Stimulated activated CD4-positive, alpha-beta T cell treated with anti-CD3 and anti-CD28 coated beads, Interleukin-4, amount 100 ng/mL, for 4 hours (primary cell): ENCODE measurements around the gene CD4.
A peak's percentile ranks its signal among the peaks of the same experiment; 100 is the strongest.
"Not testable (repeated sequence)": the region's sequence is repeated elsewhere in the genome, so short reads cannot be mapped to it uniquely, and the experiment has no call there.

Experiments used
- DNase-seq, 2 experiments: peaks; one replicate each; pipeline ENCODE4 v3.0.0-alpha.2; 2020

The CD4 gene

DNA sequence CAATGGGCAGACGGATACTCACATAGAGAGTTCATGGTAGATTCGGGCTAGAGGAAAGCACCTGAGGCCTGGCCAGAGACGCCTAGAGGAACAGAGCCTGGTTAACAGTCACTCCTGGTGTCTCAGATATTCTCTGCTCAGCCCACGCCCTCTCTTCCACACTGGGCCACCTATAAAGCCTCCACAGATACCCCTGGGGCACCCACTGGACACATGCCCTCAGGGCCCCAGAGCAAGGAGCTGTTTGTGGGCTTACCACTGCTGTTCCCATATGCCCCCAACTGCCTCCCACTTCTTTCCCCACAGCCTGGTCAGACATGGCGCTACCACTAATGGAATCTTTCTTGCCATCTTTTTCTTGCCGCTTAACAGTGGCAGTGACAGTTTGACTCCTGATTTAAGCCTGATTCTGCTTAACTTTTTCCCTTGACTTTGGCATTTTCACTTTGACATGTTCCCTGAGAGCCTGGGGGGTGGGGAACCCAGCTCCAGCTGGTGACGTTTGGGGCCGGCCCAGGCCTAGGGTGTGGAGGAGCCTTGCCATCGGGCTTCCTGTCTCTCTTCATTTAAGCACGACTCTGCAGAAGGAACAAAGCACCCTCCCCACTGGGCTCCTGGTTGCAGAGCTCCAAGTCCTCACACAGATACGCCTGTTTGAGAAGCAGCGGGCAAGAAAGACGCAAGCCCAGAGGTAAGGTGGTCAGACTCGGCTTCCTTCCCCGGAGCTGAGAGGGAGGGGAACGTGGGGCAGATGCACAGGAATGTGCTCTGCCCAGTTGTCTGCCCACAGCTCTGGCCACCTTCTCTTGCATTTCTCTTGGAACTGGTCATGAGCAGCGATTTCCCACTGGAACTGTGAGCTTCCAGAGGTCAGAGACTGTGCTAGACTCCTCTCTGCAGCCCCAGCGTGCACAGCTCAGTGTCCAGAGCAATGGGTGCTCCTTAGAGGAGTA is at the start of gene CD4:
TSS of gene CD4 (plus strand) at position 557 of the 953 bp plus-strand sequence. CDS start 10,611 bp downstream, outside the sequence.
- DNase-seq, result peak; percentile 64 to 69

DNA sequence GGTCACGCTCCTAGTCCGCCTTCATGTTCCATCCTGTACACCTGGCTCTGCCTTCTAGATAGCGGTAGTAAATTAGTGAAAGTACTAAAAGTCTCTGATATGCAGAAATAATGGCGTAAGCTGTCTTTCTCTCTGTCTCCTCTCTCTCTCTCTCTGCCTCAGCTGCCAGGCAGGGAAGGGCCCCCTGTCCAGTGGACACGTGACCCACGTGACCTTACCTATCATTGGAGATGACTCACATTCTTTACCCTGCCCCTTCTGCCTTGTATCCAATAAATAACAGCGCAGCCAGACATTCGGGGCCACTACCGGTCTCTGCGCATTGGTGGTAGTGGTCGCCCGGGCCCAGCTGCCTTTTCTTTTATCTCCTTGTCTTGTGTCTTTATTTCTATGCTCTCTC is 47.2 kb upstream of the CD4 start:
- DNase-seq, result not testable (repeated sequence)

DNA sequence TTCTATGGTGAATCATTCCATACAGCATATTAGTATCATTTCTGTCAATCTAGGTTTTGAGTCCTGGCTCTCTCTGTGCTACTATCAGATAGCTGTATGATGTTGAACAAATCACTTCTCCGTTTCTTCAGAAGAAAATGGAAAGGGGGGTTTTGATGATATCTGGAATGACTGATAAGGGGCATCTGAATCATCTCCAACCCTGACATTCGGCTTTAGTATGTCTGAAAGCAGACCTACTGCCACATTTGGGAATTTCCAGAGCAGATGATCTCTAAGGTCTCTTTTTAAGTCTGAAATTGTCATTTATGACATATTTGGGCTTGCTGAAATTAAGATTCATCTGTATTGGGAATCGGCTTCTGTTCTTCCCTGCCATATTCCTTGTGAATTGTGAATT is 46.5 kb upstream of the CD4 start:
- no peak for DNase-seq

DNA sequence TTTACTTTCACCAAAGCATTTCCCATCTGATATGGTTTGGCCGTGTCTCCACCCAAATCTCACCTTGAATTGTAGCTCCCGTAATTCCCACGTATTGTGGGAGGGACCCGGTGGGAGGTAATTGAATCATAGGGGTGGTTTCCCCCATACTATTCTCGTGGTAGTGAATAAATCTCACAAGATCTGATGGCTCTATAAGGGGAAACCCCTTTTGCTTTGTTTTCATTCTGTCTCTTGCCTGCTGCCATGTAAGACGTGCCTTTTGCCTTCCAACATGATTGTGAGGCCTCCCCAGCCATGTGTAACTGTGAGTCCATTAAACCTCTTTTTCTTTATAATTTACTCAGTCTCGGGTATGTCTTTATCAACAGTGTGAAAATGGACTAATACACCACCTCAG is 46.0 kb upstream of the CD4 start:
- DNase-seq, result not testable (repeated sequence)

DNA sequence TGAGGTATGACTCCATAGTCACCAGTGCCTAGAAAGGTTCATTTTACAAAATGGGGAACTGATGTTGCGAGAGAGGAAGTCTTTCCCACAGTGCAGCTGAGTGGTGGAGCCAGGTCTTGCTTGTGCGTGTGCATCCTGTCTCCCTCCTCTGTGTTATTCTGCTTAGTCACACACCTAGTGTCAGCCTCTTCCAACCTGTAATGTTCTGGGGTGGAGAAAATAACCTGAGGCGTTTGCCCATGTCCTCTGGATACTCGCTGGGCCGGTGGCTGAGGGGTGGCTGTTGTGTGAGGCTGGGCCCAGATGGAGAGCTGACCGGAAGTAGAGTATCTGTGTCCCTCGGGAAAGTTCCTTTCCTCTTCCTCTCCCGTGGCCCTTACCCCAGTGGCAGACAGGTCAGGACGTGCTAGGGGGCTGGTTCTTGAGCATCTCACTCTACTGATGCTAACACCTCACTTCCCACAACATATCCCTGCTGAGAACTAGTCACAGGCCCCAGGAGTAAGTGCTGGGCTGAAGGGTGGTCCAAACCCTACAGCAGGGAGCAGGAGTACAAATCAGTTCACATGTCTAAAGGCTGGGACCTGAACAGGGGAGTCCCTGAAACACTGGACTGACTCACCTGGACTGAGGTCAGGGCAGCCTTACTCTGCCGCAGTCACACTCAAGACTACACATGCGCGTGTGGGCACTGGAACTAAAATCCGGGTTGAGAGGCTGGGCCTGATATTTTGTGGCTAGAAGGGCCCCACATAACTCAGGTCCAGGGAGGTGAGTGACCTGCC is 43.4 kb upstream of the CD4 start:
- DNase-seq, result peak in 1 of 2 experiments; percentile 19

DNA sequence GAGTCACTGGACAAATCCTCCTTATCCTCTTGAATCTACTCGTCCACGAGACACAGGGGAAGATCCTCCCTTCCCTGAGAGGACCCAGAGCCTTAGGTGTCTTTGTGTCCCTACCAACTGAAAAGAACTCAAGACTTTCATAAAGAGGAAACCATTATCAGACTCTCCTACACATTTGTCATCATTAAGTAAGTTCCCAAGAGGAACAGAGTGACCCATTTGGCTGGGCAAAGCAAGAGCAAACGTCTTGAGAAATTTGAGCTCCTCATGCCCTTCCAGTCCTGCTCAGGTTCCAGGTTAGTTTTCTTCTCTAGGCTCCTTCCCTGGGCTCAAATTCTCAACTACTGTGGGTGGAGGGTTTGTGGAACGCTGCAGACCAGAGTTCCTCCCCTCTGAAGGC is 42.1 kb upstream of the CD4 start:
- DNase-seq, result no peak

DNA sequence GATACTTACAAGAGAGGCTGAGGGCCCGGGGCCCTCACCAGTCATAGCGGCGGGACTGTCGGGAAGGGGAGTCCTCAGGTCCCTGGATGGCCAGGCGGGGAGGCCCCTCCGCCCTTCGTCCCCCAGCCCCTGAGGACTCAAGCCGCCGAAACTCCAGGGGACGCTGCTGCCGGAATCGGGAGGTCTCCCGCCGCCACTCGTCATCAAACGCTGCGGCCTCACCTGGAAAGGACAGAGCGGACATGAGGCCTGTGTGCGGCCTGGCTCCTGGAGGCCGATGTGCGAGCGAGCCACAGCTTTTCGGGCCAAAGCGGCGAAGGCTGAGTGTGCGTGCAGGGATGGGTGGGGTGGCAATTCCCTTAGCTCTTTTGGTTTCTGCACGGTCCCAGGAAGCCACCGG is 40.6 kb upstream of the CD4 start:
- DNase-seq, result no peak

DNA sequence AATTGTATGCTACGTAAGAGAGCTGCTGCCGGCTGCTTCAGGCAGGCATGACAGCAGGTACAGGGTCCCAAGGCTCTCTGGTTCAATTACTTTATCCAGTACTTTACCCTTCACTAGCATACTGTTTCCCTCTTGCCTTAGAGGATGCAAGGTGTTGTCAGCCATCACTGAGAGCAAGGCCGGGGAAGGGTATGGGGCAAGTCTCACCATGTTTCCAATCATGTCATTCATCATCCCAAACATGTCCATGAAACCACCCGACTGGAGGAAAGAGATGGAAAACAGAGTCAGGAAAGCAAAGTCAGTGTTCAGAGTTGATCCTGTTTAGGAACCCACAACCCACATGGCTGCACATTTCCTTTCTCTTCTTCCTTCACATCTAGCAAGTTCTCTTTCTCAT is 38.8 kb upstream of the CD4 start:
- DNase-seq, result no peak

DNA sequence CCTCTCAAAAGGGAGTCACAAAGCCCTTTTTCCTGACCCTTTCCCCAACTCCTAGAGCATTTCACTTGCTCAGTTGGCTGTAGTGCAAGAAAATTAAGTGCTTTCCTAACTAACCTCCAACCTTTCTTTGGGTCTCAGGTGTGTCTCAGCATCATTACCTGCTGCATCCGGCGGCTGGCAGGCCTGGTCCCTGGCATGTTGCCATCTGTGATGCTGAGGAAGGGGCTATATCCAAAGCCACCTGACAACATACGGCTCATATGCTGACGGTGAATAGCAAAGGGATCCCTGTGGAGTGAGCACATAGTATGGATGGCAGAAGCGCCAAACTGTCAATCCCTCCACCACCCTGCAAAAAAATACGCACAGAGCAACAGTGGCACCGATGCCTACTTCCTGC is 37.6 kb upstream of the CD4 start:
- no peak for DNase-seq

DNA sequence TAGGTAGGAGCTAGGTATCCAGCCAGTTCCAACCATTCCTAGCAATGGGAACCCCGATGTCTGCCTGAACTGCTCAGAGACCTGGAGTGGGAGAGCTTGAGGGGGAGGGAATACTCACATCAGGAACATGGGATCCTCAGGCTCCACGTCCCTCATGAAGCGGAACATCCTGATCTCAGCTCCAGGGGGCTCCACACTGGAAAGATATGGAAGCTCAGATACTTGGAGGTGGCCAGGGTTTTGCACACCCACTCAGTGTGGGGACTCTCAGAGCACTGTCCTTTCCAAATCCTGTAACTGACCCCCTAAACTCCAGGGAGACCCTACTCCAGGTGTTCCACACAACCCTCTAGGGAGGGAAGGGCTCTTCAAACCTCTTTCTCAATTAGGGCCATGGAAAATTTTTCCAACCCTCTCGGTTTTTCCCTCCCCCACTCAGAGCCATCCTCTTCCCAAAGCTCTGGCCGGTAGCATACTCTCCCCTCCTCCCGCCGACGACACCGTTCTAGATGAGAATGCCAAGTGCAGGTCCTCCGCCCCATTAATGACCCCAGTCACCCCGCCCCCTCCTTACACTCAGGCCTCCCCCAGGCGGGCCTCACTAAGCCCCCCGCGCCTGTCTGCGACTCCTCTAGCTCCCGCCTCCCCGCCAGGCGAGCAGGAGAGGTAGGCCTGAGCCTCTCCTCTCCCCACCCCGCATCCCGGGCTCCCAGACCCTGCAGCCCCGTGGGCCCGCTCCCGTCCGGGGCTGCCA is 37.0 kb upstream of the CD4 start:
- peak; percentile 19 to 28 for DNase-seq

DNA sequence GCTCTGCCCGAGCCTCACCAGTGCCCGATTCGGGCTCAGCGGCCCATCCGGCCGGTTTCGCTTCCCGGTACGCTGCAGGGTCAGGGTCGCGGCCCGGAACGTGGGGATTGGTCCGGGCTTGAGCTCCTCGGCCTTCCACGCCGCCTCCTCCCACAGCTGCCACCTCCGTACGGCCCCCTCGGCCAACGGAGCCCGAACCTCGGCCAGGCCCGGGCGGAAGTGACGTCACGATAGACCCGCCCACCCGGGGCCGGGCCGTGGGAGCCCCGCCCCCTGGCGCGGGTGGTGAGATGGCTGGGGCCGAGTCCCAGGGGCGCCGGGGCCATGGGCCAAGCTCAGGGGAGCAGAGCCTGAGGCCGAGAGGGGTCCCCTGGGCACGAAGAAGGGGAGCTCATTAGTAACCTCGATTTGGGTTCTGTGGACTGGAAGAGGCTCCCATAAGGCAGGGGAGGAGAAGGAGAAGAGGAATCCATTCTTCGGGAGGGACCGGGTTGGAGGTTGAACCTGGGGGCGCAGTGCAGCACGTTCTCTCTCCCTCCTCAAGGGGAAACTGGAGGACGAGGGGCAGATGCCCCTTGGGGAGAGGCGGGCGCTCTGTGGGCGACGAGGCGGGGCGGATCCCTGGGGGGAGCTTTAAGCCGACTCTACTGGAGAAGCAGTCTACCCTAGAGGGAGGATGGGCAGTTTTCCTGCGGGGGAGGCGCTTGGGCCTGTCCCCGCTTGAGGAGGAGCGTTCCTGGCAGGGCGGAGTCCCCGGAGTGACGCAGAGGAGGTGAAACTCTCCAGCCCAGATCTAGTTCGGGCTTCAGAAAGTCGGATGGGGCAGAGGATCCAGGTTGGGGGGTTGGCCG is 36.2 kb upstream of the CD4 start, which contains the start of gene MLF2:
TSS of gene MLF2 (minus strand) at position 221 of the 851 bp plus-strand sequence. CDS start 807 bp downstream, outside the sequence.
- peak; percentile 97 for DNase-seq

DNA sequence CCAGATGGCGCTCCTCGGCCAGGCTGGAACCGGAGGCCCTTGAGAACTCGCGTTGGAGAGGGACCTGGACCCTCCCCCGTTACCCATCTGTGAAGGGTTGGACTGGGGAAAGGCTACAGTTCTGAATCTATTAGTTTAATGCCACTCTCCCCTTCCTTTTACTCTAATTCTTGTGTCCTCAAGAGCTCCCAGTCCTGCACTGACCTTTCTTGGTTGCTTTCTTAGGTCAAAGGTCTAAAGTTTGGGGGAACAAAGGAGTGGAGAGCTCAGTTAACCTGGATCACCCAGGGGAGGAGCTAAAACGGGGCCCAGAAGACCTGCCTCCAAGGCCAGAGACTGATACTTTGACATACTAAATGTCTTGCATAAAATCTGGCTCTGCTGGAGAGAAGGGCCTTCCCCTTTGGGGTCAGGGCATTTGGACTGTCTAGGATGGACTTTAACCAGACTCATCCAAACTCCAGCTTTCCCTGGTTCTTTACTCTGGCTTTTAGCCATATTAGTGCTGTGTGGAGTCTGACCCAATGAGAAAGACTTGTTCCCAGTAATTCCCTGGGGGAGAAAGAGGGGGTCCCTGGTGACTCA is 35.5 kb upstream of the CD4 start:
- no peak for DNase-seq

DNA sequence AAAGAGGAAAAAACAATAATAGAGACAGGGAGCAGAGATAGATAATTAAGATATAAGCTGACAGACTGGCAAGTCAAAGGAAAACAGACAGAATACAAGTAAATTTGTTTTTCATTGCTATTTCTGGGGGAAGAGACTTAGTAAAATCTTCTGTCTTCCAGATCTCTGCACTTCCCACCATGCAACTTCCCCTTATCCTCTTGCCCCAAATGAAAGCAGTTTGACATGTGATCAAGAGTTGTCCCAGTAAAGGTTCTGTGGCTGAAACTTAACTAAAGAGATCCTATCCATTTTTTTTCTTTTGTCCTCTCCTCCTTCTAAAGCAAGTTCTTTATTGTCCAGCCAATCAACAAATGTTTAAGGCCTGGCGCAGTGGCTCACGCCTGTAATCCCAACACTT is 34.9 kb upstream of the CD4 start:
- no peak for DNase-seq

DNA sequence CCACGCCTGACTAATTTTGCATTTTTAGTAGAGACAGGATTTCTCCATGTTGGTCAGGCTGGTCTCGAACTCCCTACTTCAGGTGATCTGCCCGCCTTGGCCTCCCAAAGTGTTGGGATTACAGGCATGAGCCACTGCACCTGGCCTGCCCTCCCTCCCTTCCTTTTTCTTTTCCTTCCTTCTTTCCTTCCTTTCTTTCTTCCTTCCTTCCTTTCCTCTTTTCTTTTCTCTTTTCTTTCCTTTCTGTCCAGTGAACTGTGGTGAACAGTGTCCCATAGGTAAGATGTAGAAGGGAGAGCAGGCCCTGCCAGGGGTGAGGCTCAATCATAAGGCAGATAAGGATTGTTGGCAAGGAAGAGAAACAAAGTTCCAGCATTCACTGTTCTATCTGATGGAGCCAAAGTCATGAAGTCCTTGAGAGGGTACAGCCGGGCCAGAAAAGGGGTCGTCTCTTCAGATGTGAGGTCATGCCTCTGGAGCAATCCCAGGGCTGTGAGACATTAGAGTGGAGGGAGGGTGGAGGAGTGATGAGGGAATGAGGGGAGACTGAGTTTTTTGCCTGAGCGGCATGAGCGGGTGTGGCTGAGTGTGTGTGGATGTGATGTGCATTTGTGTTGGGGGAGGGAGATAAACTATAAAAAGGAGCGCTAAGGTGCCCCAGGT is 32.2 kb upstream of the CD4 start:
- no peak for DNase-seq

DNA sequence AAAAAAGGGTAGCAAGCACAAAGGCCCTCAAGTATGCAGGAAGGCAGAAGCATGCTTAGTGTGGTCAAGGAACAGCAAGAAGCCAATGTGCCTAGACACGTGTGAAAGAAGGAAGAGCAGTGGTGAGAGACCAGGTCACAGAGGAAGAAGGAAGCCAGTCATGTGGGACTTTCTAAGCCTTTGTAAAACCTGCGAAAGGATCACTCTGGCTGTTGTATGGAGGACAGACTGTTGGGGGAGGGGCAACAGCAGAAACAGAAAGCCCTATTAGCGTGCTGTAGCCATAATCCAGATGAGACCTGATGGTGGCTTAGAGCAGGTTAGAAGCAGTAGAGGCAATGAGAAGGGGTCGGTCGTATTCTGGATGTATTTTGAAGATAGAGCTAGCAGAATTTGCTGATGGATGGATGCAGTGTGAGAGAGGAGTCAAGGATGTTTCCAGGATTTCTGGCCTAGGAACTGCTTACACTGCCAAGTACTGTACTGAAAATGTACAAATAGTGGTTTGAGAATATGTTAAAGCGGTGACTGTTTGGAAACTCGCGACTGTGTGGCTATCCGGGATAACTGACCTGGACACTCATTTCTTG is 30.7 kb upstream of the CD4 start:
- no peak for DNase-seq

DNA sequence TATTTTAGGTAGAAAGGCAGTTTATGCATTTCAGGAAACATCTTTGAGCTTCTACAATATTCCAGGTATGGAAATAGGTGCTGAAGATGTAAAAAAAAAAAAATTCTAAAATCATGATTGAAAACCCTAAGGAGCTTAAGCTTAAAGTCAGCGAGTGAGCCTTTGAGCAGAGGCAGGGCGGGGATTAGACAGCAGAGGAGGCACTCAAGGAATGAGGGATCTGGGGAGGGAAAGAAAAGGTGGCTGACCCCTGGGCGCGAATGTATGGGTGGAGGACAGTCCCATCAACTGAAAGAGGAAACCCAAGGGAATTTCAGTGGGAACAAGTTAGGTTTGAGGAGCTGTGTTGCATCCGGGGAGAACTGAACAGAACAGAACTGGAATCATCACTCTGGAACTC is 29.6 kb upstream of the CD4 start:
- DNase-seq, result no peak

DNA sequence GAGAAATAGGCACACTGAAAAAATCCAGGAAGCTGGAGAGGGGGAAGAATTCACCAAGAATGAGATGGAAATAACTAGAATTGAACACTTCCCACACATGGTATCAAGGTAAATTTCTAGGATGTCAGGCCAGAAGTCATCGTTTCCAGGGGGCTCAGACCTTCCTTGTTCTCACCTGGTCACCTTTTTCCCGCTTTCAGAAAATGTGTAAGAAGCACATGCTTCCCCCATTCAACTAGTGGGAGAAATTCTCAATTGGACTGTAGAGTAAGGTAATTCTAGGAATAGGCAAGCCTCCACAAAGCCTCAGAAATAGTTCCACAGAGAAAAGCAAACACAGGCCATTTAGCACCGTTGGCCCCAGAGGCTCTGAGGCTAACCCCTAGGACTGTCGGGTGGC is 25.9 kb upstream of the CD4 start:
- DNase-seq, result no peak

DNA sequence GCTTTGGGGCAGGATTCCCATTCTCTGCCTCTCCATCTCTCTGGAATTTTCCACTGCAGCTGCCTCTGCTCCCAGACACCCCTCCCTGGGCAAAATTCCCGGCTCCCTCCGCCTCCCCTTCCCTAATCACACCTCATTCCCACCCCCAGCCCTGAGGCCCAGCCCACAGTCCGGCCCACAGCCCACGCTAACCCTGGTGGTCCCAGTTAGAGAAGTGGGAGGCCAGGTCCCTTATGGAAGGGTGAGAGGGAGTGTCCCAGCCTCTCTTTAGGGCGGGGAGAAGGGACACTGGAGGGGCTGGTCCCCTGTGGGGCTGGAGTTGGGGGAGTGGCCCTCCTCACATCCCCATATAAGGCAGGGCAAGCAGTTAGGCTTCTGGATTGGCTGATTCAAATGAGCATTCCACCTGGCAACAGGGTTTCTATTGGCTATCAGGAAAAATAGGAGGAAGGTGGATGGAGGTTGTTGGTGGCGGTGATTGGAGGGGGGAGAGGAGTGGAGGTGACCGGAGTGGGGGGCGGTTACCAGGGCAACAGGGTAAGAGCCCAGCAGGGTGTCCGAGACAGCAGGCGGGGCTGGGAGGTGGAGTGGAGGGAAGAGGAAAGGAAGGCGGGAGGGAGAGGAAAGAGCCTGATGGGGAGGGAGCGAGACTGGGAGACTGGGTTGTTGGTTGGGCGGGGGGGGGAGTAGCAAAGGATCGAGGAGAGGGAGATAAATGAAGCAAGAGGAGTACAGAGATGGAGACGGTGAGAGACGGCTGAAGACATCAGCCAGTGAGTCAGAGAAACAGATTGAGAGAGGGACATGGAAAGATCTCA is 25.1 kb upstream of the CD4 start:
- peak in 1 of 2 experiments; percentile 29 for DNase-seq

DNA sequence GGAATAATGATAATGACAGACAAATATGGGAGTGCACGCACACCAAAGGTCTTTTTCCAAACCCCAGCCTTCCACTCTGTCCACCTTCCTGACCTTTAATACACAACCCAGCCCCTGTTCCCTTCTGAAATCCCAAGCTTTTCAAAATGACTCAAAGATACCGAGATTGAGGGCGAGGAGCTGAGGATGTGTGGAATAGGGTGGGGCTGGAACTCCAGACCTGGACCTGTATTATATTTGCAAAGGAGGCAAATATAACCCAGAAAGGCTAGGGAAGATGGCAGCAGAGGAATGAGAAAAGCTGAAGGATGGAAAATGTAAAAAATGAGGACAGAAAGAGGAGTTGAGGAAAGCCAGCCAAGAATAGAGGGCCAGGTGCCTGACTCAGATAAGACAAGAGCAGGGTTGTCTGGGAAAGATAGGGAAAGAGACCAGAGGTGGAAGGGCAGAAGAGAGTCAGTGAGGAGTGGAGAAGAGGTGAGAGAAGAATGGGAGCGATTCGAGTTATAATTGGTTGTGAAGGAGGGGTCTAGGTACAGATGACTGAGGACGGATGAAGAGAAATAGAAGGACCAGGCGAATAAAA is 24.2 kb upstream of the CD4 start:
- no peak for DNase-seq
